NCI-H2171 (cell line): ENCODE results near the gene CCDC169.
"Not testable (repeated sequence)": the region's sequence is repeated elsewhere in the genome, so short reads cannot be mapped to it uniquely, and the experiment has no call there.

Experiments used
- DNase-seq: peaks from one replicate; lab custom pipeline; 2025; lab: John Stamatoyannopoulos, UW

Gene CCDC169

DNA sequence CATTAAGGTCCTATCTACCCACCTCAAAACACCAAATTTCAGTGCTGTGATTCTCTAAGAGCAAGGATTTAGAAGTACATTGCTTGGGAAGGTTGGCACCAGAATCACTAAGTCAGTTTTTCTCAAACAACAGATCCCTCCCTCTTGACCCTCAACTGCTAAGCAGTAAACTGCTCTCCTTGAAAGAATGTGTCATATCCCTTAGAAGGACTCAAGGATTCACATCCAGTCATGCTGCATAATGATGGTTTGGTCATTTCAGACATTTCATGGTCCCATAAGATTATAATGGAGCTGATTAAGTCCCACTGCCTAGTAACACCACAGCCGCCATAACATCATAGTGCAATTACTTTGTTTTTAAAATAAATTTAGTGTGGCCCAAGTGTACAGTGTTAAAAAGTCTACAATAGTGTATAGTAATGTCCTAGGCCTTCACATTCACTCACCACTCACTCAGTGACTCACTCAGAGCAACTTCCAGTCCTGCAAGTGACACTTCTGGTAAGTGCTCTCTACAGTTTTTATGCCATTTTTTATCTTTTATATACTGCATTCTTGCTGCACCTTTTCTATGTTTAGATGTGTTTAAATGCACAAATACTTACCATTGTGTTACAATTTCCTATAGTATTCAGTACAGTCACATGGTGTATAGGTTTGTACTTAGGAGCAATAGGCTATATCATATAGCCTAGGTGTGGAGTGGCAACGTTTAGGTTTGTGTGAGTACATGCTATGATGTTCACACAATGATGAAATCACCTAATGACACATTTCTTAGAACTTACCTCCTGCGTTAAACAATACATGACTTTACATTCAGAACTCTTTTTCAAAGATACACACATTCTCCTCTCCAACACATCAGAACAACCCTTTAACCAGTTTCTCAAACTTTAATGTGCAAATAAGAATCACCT is 15.7 kb upstream of the CCDC169 start:
- DNase-seq = no peak

DNA sequence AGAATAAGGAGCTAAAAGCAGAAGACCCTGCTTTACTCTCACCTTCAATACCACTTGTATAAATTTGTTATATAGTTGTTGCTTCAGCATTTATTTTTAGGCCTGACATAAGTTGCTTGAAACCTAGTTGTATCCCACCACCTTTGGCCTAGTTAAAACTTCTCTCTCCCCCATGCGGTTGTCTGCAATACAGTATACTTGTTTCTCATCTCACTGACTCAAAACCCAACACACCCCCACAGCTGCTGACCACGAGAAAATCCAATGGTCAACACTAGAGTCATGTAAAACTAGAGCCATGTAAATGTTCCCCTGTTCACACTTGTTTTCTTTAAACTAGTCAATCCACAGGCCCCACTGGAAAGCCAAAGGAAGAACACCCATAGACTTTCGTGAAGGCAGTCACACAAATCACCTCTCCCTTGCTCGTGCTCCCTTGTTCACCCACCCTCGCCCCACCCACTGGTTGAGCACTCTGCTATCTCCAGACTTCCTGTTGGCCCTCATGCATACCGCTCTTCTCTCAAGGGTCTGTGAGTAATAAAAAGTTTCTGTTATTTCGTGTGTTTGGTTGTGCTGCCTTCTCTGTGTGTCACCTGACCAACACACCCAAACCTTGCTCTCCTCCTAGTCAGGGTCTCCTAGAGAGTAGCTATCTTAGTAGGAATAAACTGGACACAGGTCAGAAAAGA is 12.9 kb upstream of the CCDC169 start:
- DNase-seq = no peak

DNA sequence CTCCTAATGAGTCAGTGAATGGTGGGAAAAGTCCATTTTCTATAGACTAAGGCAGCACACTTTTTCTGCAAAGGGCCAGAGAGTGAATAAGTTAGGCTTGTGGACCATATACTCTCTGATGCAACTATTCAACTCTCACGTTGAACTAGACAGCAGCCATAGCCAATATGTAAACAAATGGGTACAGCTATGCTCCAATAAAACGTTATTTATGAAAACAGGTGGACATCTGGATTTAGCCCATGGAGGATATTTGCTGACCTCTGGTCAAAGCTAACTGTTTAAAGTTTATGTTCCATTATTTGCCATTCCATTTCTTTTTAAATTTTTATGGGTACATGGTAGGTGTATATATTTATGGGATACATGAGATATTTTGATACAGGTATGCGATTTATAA is 4.7 kb upstream of the CCDC169 start:
- no peak for DNase-seq

DNA sequence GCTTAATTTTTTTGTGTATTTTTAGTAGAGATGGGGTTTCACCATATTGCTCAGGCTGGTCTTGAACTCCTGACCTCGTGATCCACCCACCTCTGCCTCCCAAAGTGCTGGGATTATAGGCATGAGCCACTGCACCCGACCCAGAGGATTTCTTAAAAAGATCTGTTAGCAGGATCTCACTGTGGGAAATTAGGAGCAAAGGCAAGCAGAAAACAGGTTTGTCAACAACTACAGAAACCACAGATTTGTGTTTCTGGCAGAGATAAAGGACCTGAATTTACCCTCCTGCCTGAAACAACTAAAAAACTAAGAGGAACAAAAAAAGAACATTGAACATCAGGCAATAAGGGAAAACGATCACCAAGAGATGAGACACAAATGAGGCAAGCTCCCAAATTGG is 1.9 kb upstream of the CCDC169 start:
- DNase-seq = not testable (repeated sequence)

DNA sequence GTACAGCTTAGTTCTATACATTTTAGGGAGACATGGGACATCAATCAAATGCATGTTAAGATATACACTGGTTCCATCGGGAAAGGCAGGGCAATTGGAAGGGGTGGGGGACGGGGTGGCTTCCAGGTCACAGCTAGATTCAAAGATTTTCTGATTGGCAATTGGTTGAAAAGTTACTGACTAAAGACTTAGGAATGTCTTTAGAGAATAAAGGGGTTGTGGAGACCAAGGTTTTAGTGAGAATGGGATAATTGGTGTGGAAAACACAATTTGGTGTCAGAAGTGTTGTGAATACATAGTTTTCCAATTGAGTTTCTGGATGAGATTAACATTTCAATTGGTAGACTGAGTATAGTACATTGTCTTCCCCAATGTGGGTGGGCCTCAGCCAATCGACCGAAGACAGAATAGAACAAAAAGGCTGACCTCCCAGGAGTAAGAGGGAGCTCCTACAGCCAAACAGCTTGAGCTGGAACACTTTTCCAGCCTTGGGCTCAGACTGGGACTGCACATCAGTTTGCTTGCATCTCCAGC is 988 bp upstream of the CCDC169 start:
- DNase-seq = no peak

DNA sequence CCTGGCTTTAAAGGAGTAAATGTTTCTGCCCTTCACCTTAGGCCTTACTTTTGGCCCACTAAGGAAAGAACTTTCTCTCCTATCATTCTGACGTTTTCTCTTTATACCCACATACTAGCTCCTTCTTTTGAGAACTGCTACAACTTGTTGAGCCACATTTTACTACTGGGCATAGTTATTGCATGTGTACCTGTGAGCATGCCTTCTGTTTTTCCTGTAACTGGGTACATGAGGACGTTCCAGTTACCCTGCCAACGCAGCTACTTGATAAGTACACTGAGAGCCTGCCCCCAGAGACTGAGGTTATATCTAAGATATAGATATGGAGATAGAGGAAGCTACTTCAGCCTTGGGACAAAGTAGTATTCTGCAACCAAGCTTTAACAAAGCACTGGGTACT is 3.5 kb downstream of the CCDC169 start:
- no peak for DNase-seq

DNA sequence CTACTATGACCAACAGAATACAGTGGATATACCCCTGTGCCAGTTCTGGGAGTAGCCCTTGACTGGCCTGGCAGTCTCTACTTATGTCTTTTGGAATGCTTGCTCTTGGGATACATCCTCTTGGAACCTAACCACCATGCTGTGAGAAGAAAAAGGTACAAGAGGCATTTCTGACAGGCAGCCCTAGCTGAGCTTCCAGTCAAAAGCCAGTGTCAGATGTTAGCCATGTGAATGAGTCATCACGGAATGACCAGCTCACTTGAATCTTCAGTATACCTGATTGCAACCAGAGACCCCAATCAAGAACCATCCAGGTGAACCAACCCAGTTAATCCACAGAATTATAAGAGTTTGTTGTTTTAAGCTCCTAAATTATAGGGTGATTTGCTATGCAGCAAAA is 4.1 kb downstream of the CCDC169 start:
- no peak for DNase-seq

DNA sequence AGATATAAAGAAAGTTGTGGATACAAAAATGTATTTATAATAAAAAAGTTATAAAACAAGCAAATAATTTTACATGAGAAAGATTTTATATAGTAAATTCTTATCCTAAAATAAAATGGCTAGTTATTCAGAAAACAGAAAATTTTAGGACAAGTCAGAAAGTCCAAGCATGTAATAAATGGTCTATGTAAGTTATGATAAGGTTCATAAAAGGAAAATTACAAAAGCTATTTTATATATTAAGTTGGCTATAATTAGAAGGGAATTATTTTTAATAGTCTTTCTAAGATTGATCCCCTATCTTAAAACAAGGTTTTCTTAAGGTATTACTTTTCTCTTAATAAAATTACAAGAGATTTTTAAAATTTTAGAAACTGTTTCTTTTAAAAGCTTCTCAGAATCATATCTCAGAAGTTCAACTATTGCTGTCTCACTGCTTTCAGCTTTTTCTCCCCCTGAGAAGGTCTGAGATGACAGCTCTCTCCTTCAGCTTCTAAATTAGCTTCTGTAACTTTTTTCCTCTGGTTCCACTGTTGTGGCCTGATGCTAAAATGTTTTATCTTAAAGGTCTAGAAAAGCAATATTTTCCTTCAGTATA is 8.7 kb downstream of the CCDC169 start:
- DNase-seq = no peak

DNA sequence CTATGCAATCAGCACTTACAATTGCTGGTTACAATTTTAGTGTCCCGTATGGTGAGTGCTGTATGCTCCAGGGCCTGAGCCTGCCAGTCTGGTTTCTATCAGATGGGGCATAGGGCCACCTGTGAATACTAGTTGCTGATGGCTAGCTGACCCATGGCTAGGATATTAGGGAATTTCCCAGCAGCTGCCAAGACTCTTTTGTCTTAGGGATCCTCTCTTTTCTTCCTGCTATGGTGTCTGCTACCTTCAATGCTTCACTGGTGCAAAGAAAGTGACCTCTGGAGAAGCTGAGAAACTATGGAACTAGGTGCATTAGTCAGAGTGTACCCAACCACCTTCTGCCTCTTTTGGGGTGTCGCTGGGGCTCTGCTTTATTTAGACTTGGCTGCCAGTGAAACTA is 11.6 kb downstream of the CCDC169 start:
- no peak for DNase-seq

DNA sequence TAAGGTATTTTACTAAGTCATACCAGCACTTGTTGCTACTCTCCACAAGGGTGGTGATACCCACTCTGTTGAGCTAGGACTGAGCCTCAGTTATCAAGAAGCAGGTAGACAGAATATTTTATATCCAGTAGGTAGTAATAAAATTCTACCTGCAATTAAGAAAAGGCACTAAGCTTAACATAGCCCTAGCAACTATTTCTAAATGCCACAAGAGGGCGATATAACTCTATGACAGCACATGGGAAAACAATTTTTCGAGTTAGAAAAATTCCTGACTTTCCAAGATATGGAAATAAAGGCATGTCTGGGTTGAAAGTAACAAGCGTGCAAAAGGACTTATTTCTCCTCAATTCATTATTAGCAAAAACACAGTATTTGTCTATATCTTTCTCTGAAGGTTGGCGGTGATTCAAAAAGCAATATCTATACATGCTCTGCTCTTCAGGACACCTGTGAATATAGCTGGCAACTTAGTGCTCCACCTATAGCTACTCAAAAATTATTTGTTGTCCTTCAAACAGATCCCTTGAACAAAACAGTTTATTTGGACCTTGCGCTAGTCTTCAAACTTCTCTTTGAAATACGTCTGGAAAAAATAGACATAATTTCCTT is 14.7 kb downstream of the CCDC169 start:
- no peak for DNase-seq

DNA sequence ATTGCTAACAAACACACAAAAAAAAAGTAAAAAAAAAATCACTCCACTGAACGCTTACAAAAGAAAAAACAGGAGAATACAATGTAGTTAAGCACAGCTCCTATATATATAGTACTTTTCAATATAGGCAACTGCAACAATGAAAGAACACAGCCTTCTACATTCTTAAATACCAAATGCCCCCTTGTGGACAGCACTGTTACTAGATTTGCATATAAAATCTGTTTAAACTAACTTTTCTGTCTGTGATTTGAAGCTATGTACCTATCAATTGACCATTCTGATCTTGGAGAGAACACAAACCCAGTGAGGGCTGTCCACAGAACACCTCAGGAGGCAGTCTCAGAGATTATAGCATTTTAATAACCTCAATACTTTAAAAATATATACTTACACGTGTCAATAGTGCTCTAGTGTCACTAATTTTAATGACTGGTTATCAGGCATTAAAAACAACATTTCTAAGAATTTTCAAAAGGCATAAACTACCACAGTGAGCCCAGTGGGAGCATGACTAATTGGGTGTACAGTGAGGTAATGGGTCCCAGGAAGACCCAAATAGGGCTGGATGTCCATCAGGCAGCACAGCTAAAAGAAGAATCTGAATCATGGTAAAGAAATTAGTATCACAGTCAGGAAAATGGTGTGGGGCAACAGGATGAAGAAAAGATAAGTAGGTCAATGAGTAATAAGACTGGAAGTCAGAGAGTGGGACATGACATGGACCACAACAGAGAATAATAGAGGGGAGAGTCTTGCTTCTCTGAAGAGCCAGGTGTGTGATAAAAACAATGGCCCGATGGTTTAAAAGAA is 22.2 kb downstream of the CCDC169 start:
- DNase-seq = no peak

DNA sequence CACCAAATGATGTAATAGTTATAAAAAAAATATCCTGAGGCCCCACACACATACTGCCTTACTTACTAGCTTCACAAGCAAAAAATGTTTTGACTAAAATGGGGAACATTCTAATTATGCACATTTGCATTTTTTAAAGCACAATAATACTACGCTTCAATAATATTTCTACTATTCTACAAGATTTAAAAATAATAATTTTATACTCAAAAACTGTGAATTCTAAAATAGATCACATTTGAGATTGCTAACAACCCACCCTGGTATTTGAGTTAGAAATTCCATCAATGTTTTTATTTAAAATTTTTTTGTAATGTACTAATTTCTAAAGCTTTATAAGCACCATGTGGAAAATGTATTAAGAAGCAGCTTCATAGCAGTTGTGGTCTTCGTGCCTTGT is 24.2 kb downstream of the CCDC169 start:
- no peak for DNase-seq

DNA sequence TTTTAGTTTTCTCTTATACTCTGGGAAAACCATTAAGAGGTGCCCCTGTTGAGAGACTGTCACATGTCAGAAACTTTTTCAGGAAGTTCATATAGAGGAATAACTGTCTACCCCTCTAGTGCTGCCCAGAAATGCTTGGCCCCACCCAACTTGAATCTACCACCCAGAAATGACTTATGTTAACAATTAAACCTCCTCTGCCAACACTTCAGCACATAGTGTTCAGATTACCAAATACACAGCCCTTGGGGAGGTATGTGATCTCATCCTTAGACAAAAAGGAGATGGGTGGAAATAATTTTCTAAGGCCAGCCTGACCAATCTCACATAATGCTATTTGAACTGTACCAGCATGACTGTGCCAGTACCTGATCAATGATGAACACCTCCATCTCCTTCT is 35.6 kb downstream of the CCDC169 start:
- no peak for DNase-seq

DNA sequence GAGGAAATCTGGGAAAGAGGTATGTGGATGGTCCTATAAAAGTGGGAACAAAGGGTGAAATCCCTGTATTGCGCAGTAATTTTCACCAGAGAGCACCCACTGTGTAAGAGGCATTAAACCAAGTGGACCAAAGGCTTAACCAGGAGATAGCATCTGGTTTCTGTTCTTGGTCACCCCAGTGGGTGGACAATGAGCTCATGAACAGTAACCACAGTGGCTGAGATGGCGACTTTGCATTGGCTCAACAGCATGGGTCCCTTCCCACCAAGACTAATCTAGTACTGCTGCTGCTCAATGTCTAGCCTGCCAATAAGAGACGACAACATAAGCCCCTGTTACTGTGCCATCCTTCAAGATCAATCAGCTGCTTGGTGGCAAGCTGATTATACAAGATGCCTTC is 36.6 kb downstream of the CCDC169 start:
- no peak for DNase-seq

DNA sequence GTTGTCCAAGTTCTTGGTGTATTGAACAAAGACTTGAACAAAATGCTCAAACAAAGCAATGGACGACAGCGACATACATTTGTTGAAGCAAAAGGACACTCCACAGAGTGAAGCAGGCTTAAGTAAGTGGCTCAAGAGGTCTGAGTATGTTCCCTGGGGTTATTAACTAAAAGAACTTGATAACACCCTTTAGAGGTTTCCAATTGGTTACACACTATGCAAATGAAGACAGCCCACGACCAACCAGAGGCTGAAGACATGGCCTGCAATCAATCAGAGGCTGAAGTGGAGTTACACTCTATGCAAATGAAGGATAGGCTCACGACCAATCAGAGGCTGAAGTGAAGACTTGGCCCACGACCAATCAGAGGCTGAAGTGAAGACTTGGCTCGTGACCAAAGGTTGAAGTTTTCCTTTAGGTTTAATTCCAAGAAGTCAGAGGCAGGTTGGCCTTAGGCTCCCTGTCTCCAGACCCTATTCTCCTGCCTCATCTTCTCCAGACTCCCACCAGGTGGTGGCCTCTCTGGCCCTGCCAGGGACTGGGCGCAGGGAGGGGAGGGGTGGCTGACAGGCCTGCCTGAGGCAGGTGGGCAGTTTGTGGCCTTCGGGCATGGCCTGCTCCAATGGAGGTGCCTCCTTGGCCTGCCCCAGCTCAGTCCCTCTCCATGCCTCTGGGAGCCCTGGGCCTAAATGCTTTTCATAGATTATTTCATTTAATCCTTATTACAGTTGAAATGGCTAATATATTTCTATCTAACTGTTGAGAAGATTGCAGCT is 38.1 kb downstream of the CCDC169 start:
- no peak for DNase-seq

DNA sequence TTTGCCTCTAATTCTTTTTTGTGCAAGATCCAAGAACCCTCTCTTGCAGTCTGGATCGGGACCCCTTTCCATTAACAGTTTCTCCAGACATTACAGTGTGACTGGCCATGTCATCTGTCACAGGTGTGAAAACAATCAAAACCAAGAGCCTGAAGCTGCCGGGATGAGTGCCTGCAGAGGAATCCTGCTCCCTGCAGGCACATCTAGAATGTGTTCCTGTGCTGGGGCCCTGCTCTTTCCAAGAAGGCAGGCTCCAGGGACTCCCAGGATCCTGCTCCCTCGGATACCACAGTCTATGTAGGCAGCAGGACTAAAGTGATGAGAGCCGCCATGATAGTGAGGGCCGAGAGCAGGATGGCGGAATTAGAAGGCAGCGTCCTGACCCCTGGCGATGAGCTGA is 38.8 kb downstream of the CCDC169 start:
- no peak for DNase-seq

DNA sequence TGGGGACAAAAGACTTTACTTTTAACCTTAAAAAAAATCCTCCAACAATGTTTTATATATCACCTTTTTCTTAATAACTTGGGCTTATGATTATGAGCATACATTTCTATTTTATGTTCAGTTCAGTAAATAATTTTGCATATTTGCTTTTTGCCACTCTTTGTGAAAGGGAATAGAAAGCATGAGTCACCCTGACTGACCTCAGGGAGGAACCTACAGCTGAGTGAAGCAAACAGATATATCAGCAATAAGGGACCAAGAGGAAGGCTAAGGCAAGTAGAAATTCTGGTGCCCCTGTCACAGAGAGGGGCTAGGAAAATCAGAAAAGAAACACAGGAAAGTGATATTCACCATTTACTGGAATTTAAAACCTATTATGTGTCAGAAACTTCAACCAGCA is 46.1 kb downstream of the CCDC169 start:
- DNase-seq = no peak

DNA sequence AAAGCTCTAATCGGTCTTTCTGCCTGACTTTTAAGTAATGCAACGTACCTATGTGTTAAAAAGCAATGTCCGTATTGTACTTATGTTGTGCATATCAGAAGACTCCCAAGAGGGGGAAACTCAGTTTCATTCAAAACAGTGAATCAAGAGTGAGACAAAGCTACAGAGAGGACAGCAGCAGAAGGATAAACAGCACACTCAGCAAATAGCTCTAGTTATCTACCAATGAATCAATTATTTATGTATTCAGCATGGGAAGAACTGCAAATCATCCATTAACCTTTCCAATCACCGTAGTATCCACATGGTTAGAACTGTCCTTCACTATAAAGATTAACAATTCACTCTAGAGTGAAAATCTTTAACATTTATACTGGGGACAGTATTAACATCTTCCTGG is 46.6 kb downstream of the CCDC169 start:
- DNase-seq = no peak

DNA sequence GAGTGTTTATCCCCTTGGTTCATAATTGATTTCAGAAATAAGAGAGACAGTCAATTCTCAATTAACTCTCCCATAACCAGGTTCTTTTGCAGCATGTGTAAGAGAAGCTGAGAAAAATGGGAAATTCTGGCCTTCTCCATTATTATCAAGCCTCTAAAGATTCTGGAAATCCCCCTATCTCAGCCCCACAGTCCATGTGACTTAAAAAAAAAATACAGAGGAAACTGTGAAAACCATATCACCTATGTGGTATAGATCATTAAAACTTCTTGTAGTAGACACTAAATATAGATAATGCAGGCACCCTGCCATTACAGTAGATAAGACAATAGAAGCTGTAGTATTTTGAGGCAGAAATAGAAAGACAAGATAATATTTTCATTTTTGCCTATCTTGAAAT is 48.9 kb downstream of the CCDC169 start:
- DNase-seq = no peak

DNA sequence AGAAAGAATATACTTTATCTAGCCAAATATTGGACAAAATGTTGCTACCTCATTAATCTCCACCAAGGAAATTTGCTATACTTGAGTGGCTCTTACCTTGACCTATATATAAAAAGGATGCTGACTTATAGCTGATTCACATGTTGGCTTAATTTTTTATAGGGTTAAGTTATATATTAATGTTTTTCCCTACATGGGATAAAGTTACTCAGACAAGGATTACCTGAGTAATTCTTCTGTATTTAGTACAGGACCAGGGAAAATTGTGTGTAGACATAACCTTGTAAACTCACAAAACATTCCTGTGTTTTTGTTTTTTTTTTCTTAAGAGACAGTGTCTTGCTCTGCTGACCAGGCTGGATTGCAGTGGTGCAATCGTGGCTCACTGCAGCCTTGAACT is 52.6 kb downstream of the CCDC169 start:
- no peak for DNase-seq

DNA sequence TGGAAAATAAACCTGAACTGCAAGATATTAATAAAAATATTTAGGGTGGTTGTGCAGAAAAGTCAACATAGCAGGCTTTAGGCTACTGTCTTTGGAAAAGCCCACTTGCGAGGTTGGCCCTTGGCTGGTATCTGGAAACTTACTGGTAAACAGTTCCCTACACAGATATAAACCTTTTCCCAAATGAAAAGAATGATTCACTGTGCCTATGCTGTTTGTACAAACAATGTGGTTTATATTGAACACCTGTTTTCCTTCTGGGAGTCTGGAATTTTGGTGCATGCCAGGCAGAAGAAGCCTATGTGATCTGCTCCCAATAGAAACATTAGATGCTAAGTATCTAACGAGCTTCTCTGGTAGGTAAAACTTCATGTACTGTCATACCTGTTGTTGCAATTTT is 53.5 kb downstream of the CCDC169 start:
- no peak for DNase-seq
